ENCODE results near the gene TMEM191B.
"Not testable (repeated sequence)": the region's sequence is repeated elsewhere in the genome, so short reads cannot be mapped to it uniquely, and the experiment has no call there.

TMEM191B gene

GRCh38 chr22:18558516-18558915 is 30.9 kb downstream of the TMEM191B start:
- DNase-seq (ENCODE audit: low read depth in 2 of 2) = not testable (repeated sequence)

DNA sequence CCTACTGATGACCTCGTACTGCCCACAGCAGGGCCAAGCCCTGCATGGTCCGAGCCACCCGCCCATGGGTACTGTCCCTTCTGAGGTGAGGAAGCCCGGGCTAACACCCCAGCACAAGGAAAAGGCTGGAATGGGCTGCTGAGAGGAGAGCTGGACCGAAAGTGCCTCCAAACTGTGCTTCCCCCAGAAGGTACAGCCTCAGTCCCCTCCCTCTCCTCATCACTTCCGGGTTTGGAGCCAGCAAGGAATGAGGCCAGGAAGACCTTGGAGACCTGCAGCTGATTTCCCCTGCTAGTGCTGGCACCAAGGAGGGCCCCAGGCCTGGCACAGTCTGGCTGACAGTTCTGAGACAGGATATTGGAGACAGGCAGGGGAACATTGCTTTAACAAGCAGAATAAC is 31.3 kb downstream of the TMEM191B start:
- DNase-seq (ENCODE audit: low read depth in 2 of 2) = not testable (repeated sequence)

- not testable (repeated sequence) for DNase-seq (ENCODE audit: low read depth in 2 of 2)
Observed at GRCh38 chr22:18560099-18560974, 32.7 kb downstream of the TMEM191B start.

- DNase-seq (ENCODE audit: low read depth in 2 of 2) = not testable (repeated sequence)
Observed at GRCh38 chr22:18570509-18571246, 43.1 kb downstream of the TMEM191B start.

GRCh38 chr22:18573483-18574164 is 46.0 kb downstream of the TMEM191B start:
- not testable (repeated sequence) for DNase-seq (ENCODE audit: low read depth in 2 of 2)

DNA sequence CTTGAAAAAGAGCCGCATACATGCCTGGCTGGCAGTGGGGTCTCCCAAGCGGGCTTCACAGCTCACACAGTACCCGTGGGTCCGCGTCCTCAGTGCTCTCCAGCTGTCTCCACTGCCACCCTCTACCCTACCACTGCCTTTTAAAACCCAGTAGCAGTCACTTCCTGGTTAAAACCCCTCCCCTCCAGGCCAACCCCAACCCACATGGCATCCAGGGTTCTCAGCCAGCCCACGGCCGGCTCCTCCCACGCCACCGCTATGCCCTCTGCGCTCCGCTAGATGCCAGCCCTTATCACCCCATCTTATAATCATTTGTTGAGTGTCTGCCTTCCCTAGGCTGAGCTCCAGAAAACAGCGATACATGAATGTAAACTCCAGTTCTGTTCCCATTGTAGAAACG is 47.0 kb downstream of the TMEM191B start:
- not testable (repeated sequence) for DNase-seq (ENCODE audit: low read depth in 2 of 2)

- not testable (repeated sequence) for DNase-seq (ENCODE audit: low read depth in 2 of 2)
Observed at GRCh38 chr22:18575686-18576085, 48.1 kb downstream of the TMEM191B start.

- DNase-seq (ENCODE audit: low read depth in 2 of 2) = not testable (repeated sequence)
Observed at GRCh38 chr22:18577090-18577818, 49.7 kb downstream of the TMEM191B start.

DNA sequence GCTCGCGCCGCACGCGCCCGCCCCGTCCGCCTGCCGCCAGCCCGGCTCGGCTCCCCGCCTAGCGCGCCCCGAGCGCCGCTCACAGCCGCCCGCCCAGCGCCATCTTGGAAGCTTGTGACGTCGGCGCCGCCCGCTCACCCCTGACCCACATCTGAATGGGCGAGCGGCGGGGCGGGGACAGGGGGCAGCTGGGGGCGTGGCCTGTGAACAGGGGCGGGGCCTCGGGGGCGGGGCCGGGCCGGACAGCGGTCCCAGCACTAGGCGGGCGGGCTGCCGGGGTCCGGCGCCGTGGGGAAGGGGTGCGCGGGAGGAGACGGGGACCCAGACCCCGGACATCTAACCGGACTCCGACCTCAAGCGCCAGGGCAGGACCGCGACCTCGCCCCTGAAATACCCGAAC is 50.2 kb downstream of the TMEM191B start:
- peak in 1 of 2 donors; percentile 5 for DNase-seq (ENCODE audit: low read depth in 2 of 2)
